IMR-90 (cell line): ENCODE data around the gene BEND3. TPM values are rescaled to one million over a fixed set of nuclear protein-coding genes. Genes with fewer than 3 reads are reported as not detected.

ENCODE experiments used
- ATAC-seq: fragments of 200-7000 bp; cut with Tn5 transposase; 2 replicates; pipeline ENCODE4 v1.9.1; 2020; ENCODE audit warnings: low read depth, mild to moderate bottlenecking, moderate library complexity
- BruUV-seq: library from RNA; stranded (reverse); fragments of 400-500 nt; replicated peaks from 2 replicates; lab custom pipeline; 2021; lab: Mats Ljungman, UMichigan
- CTCF ChIA-PET: fragments of 300-600 bp; formaldehyde crosslinking; extraction: SDS; loops from one replicate; lab custom pipeline; 2021; ENCODE audit warnings: antibody characterized with exemption; lab: Yijun Ruan, JAX
- POLR2A ChIA-PET: fragments of 300-600 bp; sonication (Branson Sonifier 250); formaldehyde crosslinking; loops from one replicate; lab custom pipeline; 2022; ENCODE audit warnings: antibody characterized with exemption; ENCODE audit not compliant: unreplicated experiment; lab: Charles Lee
- DNase-seq: peaks from one replicate; pipeline ENCODE4 v3.0.0; 2013
- H2AFZ ChIP-seq: replicated peaks from 2 replicates; pipeline ENCODE3; 2013; ENCODE audit warnings: low read length, mild to moderate bottlenecking; ENCODE audit not compliant: poor library complexity
- H2AK5ac ChIP-seq: 2 replicates; pipeline ENCODE4 v1.6.1; 2013; ENCODE audit warnings: low read depth, low read length, inconsistent platforms
- H2AK9ac ChIP-seq: replicated peaks from 2 replicates; pipeline ENCODE3; 2013; ENCODE audit warnings: mild to moderate bottlenecking, low read depth, low read length, moderate library complexity; ENCODE audit not compliant: poor library complexity
- H2BK120ac ChIP-seq: 2 replicates; pipeline ENCODE4 v1.6.1; 2013; ENCODE audit warnings: low read depth, low read length, inconsistent platforms
- H2BK15ac ChIP-seq: 3 replicates; pipeline ENCODE4 v1.6.1; 2013; ENCODE audit warnings: low read depth, low read length, inconsistent platforms
- H2BK20ac ChIP-seq: 2 replicates; pipeline ENCODE4 v1.6.1; 2013; ENCODE audit warnings: low read depth, mild to moderate bottlenecking, inconsistent platforms, low read length, moderate library complexity
- H2BK5ac ChIP-seq: 2 replicates; pipeline ENCODE4 v1.6.1; 2013; ENCODE audit warnings: mild to moderate bottlenecking, low read depth, low read length, inconsistent platforms; ENCODE audit not compliant: poor library complexity, severe bottlenecking
- H3K14ac ChIP-seq: replicated peaks from 2 replicates; pipeline ENCODE4 v1.6.1; 2013; ENCODE audit warnings: low read depth, low read length, inconsistent platforms
- H3K18ac ChIP-seq: 2 replicates; pipeline ENCODE4 v1.6.1; 2013; ENCODE audit warnings: low read depth, low read length, control low read depth
- H3K23ac ChIP-seq: 2 replicates; pipeline ENCODE4 v1.6.1; 2013; ENCODE audit warnings: low read depth, low read length, inconsistent platforms
- H3K27ac ChIP-seq: 2 replicates; pipeline ENCODE4 v1.5.1; 2013; ENCODE audit warnings: mild to moderate bottlenecking, control low read depth, low read length; ENCODE audit not compliant: insufficient read depth
- H3K27me3 ChIP-seq: 2 replicates; pipeline ENCODE4 v1.6.1; 2013; ENCODE audit warnings: low read length; ENCODE audit not compliant: control insufficient read depth, insufficient read depth
- H3K36me3 ChIP-seq: 2 replicates; pipeline ENCODE4 v1.6.1; 2013; ENCODE audit warnings: low read length, mixed read lengths; ENCODE audit not compliant: control insufficient read depth, insufficient read depth
- H3K4ac ChIP-seq: 2 replicates; pipeline ENCODE4 v1.6.1; 2013; ENCODE audit warnings: low read depth, low read length, inconsistent platforms
- H3K4me1 ChIP-seq: 2 replicates; pipeline ENCODE4 v1.6.1; 2013; ENCODE audit warnings: low read length, mixed read lengths; ENCODE audit not compliant: control insufficient read depth, insufficient read depth
- H3K4me2 ChIP-seq: 2 replicates; pipeline ENCODE4 v1.6.1; 2013; ENCODE audit warnings: low read depth, mild to moderate bottlenecking, control low read depth, low read length, moderate library complexity
- H3K4me3 ChIP-seq: 2 replicates; pipeline ENCODE4 v1.5.1; 2013; ENCODE audit warnings: low read depth, mild to moderate bottlenecking, control low read depth, low read length, moderate library complexity; ENCODE audit not compliant: insufficient read depth
- H3K56ac ChIP-seq: 2 replicates; pipeline ENCODE4 v1.6.1; 2013; ENCODE audit warnings: low read length, inconsistent platforms; ENCODE audit not compliant: insufficient read depth; ENCODE audit errors: extremely low read depth
- H3K79me1 ChIP-seq, 2 experiments: 2 replicates each; pipeline ENCODE4 v1.6.1; 2013; ENCODE audit warnings: low read length in 2 of 2, inconsistent platforms in 1 of 2, low read depth in 1 of 2
- H3K9ac ChIP-seq: 2 replicates; pipeline ENCODE4 v1.6.1; 2013; ENCODE audit warnings: low read depth, low read length, control low read depth
- H3K9me1 ChIP-seq: 2 replicates; pipeline ENCODE4 v1.6.1; 2013; ENCODE audit warnings: low read length, inconsistent platforms; ENCODE audit not compliant: insufficient read depth
- H3K9me3 ChIP-seq: 2 replicates; pipeline ENCODE4 v1.6.1; 2013; ENCODE audit warnings: low read length; ENCODE audit not compliant: control insufficient read depth, insufficient read depth
- H4K20me1 ChIP-seq: 2 replicates; pipeline ENCODE4 v1.6.1; 2013; ENCODE audit warnings: low read length, inconsistent platforms; ENCODE audit not compliant: insufficient read depth
- H4K5ac ChIP-seq: 2 replicates; pipeline ENCODE4 v1.6.1; 2013; ENCODE audit warnings: mild to moderate bottlenecking, low read depth, low read length, control low read depth
- H4K8ac ChIP-seq, 2 experiments: 2 replicates each; pipeline ENCODE4 v1.6.1; 2013; ENCODE audit warnings: low read depth in 2 of 2, low read length in 2 of 2, control low read depth in 1 of 2, inconsistent platforms in 1 of 2
- H4K91ac ChIP-seq: 2 replicates; pipeline ENCODE4 v1.6.1; 2013; ENCODE audit warnings: low read depth, low read length, inconsistent platforms; ENCODE audit not compliant: insufficient read depth
- BHLHE40 ChIP-seq: fragments of 150-350 bp; IDR thresholded peaks from 2 replicates; pipeline ENCODE4 v1.6.1; 2016; ENCODE audit warnings: mild to moderate bottlenecking, low read depth, low read length
- CEBPB ChIP-seq: IDR thresholded peaks from 2 replicates; pipeline ENCODE4 v1.6.1; 2012; ENCODE audit warnings: low read depth, low read length, improper control_type of control experiment
- CHD1 ChIP-seq: IDR thresholded peaks from 2 replicates; pipeline ENCODE4 v1.6.1; 2012; ENCODE audit warnings: low read depth, low read length, improper control_type of control experiment
- CTCF ChIP-seq: conservative IDR thresholded peaks from 2 replicates; pipeline ENCODE4 v1.5.1; 2012; ENCODE audit warnings: mild to moderate bottlenecking, low read depth, low read length, improper control_type of control experiment
- ELK1 ChIP-seq: fragments of 150-350 bp; IDR thresholded peaks from 2 replicates; pipeline ENCODE4 v1.6.1; 2016; ENCODE audit warnings: low read depth, mild to moderate bottlenecking, low read length, moderate library complexity, borderline replicate concordance
- FOS ChIP-seq: fragments of 150-350 bp; IDR thresholded peaks from 2 replicates; pipeline ENCODE4 v1.6.1; 2016; ENCODE audit warnings: low read depth, low read length
- MAFK ChIP-seq: IDR thresholded peaks from 2 replicates; pipeline ENCODE4 v1.6.1; 2012; ENCODE audit warnings: low read depth, low read length, improper control_type of control experiment
- MXI1 ChIP-seq: IDR thresholded peaks from 2 replicates; pipeline ENCODE4 v1.6.1; 2012; ENCODE audit warnings: low read depth, mild to moderate bottlenecking, low read length, moderate library complexity, borderline replicate concordance
- NFE2L2 ChIP-seq: fragments of 150-350 bp; IDR thresholded peaks from 2 replicates; pipeline ENCODE4 v1.6.1; 2016; ENCODE audit warnings: low read depth, mild to moderate bottlenecking, low read length
- POLR2A ChIP-seq: IDR thresholded peaks from 2 replicates; pipeline ENCODE4 v1.6.1; 2012; ENCODE audit warnings: mild to moderate bottlenecking, low read depth, low read length
- RAD21 ChIP-seq: IDR thresholded peaks from 2 replicates; pipeline ENCODE4 v1.6.1; 2012; ENCODE audit warnings: low read length, improper control_type of control experiment
- RFX5 ChIP-seq: IDR thresholded peaks from 2 replicates; pipeline ENCODE4 v1.8.0; 2012; ENCODE audit warnings: low read depth, mild to moderate bottlenecking, low read length, moderate library complexity
- SMC3 ChIP-seq: fragments of 150-350 bp; IDR thresholded peaks from 2 replicates; pipeline ENCODE4 v1.6.1; 2016; ENCODE audit warnings: low read depth, mild to moderate bottlenecking, antibody characterized with exemption, low read length, moderate library complexity
- USF2 ChIP-seq: fragments of 150-350 bp; IDR thresholded peaks from 2 replicates; pipeline ENCODE4 v1.6.1; 2017; ENCODE audit warnings: mild to moderate bottlenecking, antibody characterized with exemption, low read length, low read depth
- WGBS, 2 experiments: methylation state at CpG; one replicate each; pipeline versions ENCODE4 v1.1.5 to v1.1.7; 2013; ENCODE audit warnings: missing lambda C conversion rate in 2 of 2; ENCODE audit not compliant: insufficient read length in 1 of 2; ENCODE audit errors: extremely low coverage in 2 of 2; 5-methylcytosine and 5-hydroxymethylcytosine counted together
- dilution Hi-C: fragments of 300-500 bp; cut with HindIII; formaldehyde crosslinking; loops from one replicate; pipeline ENCODE4 v1.14.3; 2018; ENCODE audit warnings: low sequenced_read_pairs; ENCODE audit not compliant: unreplicated experiment
- in situ Hi-C: fragments of 300-500 bp; cut with MboI; formaldehyde crosslinking; loops from 3 replicates; pipeline ENCODE4 v1.14.3; 2019; ENCODE audit warnings: low sequenced_read_pairs, inconsistent platforms, mixed read lengths
- intact Hi-C: fragments of 100-400 bp; cut with micrococcal nuclease; formaldehyde crosslinking; loops from 2 replicates; pipeline ENCODE4 v1.10.0; 2022
- polyA plus RNA-seq, 3 experiments: library from polyadenylated mRNA; depleted of rRNA; stranded (reverse); fragments of >200 nt; gene quantifications; 2 replicates each; pipeline ENCODE4 v1.2.3, GENCODE V29; 2012; ENCODE audit warnings: low replicate concordance in 1 of 3
- total RNA-seq: library from RNA; depleted of rRNA; stranded (reverse); fragments of >200 nt; gene quantifications from 2 replicates; pipeline ENCODE4 v1.2.3, GENCODE V29; 2012

BEND3 gene
- total and polyA plus RNA-seq, 2 of the 4 experiments (the other 2 are of a cell fraction): 1.2 to 1.8 TPM

- Histone ChIP-seq H3K14ac (no peak overlapping the region), H3K18ac (no peak overlapping the region), H2AK9ac (peak overlapping the region; percentile 31), H3K36me3 (no peaks in the 10 kb centered on the region), H4K8ac (peak overlapping the region in 1 of 2 experiments; percentile 75; a peak in 1 of 4 replicates), H3K9me3 (no peaks in the 10 kb centered on the region), H3K4ac (no peak overlapping the region), H2BK15ac (no peak overlapping the region), H3K9ac (peak overlapping the region; percentile 68), H2BK120ac (no peak overlapping the region), H4K20me1 (peaks cover 4% of the 10 kb centered on the region; the same call in 1 of the 2 replicates), H3K56ac (no peak overlapping the region), H4K91ac (no peak overlapping the region), H3K9me1 (no peaks in the 10 kb centered on the region), H2BK20ac (no peak overlapping the region), H2AK5ac (no peak overlapping the region), H3K4me2 (peak overlapping the region; percentile 77), H2BK5ac (no peak overlapping the region), H4K5ac (no peak overlapping the region), H3K27ac (peak overlapping the region; percentile 53; the same call in 1 of the 2 replicates), H3K4me1 (no peaks in the 10 kb centered on the region), H3K27me3 (peaks cover 3% of the 10 kb centered on the region; the same call in 1 of the 2 replicates), H3K79me1 (peaks cover 0 to 10% of the 10 kb centered on the region in 2 experiments; a peak in 1 of 4 replicates), H3K23ac (peak overlapping the region; percentile 58; the same call in 1 of the 2 replicates), H2AFZ (peak overlapping the region; percentile 92), H3K4me3 (peak overlapping the region; percentile 98)
- ChIA-PET POLR2A (no interaction called here), CTCF (interaction anchor here (0.5 to 1.1 kb wide), 11 partner anchors 18 to 1105 kb away, joined by 3 to 5 read pairs (median 4); partner anchors contain the start of gene MTRES1)
- BruUV-seq: no TSS peak
- WGBS, 2 experiments: 0% methylated on average over 74 of the region's 116 CpGs; no CpG with 5 or more reads in 1 of the 2 experiments
- intact Hi-C loops (loop anchor here (1.0 to 2.0 kb wide), 3 partner anchors 86 to 776 kb away; partner anchors contain the start of gene MTRES1), in situ Hi-C loops (no loop called here), dilution Hi-C loops (no loop called here)
- peak; percentile 86 for ATAC-seq
- peak; percentile 81 for DNase-seq
- TF ChIP-seq SMC3: peak; percentile 67
- no peak for TF ChIP-seq NFE2L2
- TF ChIP-seq RFX5: no peak
- no peak for TF ChIP-seq CEBPB
- TF ChIP-seq CTCF: peak; percentile 91
- TF ChIP-seq USF2: 0 out of 2 replicates have a peak, but pooled peaks have one; percentile 9
- TF ChIP-seq FOS: no peak
- no peak for TF ChIP-seq ELK1
- no peak for TF ChIP-seq POLR2A
- peak; percentile 70 for TF ChIP-seq RAD21
- no peak for TF ChIP-seq MXI1
- no peak for TF ChIP-seq MAFK
- no peak for TF ChIP-seq CHD1
- TF ChIP-seq BHLHE40: peak; percentile 46; the same call in 1 of the 2 replicates
Observed at GRCh38 chr6:107114213-107114925, 946 bp downstream of the BEND3 start.
